ENCODE data around the gene SERINC2.
"Not testable (repeated sequence)": the region's sequence is repeated elsewhere in the genome, so short reads cannot be mapped to it uniquely, and the experiment has no call there.

The SERINC2 gene

DNA sequence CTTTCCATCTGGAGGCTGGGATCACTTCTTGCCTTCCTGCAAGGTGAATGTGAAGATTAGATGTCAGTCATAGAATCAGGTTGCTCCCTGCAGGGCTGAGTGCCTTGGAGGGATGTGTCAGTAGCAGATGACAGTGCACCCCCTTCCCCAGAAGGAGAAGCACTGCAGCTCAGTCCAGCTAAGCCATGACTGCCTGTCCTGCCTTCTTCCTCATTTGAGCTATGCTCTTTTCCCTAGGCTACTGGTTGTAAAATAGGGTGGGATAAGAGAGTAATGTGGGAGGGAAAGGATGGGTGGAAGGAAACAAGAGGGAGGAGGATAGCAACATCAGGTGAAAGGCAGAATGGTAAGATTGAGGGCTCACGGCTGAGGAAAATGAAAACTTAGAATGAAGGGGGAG lies 29.0 kb upstream of the SERINC2 start:
- DNase-seq (ENCODE audit: low read depth in 2 of 2) = no peak

DNA sequence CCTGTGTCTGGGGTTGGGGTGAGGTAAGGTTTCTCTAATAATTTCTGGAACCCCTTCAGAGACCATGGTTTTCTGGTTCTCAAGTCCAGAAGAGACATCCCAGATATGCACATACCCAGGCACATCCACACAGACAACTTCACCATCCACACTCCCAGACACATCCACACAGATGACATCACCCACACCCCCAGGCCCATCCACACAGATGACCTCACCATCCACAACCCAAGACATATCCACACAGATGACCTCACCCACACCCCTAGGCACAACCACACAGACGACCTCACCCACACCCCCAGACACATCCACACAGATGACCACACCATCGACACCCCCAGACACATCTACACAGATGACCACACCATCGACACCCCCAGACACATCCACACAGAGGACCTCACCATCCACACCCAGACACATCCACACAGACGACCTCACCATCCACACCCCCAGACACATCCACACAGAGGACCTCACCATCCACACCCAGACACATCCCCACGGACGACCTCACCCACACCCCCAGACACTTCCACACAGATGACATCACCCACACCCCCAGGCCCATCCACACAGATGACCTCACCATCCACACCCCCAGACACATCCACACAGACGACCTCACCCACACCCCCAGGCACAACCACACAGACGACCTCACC lies 26.3 kb upstream of the SERINC2 start:
- DNase-seq (ENCODE audit: low read depth in 2 of 2) = not testable (repeated sequence)

DNA sequence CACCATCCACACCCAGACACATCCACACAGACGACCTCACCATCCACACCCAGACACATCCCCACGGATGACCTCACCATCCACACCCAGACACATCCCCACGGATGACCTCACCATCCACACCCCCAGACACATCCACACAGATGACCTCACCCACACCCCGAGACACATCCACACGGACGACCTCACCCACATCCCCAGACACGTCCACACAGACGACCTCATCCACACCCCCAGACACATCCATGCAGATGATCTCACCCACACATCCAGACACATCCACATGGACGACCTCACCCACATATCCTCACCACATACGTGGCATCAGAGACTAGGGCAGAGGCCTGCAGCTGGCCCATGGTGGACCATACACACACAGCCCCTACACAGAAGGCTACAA lies 25.4 kb upstream of the SERINC2 start:
- DNase-seq (ENCODE audit: low read depth in 2 of 2) = no peak

DNA sequence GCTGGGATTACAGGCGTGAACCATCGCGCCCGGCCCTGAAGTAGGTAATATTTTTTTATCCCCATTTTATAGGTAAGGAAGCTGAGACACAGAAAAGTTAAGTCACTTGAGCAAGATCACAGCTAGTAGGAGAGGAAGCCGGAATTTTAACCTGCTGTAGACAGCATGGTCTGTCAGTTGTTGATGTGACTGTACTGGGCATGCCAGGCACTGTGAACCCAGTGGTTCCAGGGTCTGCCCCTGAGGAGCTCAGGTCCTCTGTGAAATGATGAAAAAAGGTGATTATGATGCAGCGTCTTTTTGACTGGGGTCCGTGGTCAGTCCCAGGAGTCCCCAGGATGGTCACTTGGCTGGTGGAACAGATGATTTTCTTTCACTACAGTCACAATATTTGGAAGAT lies 23.4 kb upstream of the SERINC2 start:
- no peak for DNase-seq (ENCODE audit: low read depth in 2 of 2)

DNA sequence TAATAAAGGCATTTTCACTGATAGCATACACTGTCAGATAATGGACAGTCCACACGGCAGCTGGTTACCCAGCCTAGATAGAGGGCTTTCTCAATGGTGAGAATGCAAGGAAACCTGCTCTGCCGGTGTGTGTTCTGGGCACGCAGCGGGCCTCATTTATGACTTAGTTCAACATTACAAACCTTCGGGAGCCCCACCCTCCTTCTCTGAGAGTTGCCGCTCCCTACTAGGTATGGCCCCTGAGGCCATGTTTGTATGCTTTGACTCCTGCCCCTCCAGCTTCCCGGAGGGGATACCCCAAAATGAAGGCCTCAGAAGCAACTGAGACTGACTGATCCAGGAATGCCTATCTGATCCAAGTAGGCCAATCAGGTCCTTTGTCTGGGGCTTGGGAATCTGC lies 22.9 kb upstream of the SERINC2 start:
- no peak for DNase-seq (ENCODE audit: low read depth in 2 of 2)

DNA sequence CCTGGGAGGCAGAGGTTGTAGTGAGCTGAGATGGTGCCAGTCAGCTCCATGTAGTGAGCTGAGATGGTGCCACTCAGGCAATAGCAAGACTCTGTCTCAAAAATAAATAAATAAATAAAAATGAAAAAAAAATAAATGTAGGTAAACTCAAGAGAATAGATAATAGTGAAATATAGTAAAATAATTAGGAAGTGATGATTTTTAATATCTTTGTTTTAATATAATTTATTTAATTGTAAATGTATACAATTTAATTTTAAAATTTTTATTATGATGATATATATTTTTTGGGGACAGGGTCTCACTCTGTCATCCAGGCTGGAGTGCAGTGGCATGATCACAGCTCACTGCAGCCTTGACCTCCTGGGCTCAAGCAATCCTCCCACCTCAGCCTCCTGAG lies 19.6 kb upstream of the SERINC2 start:
- no peak for DNase-seq (ENCODE audit: low read depth in 2 of 2)

DNA sequence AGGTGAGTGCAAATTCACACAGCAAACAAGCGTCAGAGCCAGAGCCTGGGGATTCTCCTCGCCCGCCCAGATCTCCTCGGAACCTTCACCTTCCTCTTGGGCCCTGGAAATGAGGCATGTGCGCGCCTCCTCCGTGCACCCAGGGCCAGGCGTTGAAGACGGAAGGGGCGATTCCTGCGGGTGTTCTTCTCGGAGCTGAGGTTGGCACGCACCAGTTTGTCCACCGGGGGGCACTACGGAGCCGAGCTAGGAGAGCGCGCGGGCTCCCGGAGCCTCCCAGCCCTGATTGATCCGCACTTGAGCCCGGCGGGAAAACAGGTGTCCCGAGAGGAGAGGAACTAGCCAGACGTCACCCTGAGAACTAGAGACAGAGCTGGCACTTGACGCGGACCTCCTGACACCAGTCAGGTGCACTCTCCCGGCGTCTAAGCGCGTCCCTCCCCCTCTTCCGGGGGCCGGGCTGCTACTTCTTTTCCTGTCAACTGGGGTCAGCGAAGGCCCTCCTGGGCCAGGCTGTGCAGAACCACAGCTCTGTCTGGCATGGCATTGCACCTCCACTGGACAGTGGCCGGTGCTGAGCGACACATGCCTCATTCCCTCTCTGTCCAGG lies 18.3 kb upstream of the SERINC2 start:
- peak; percentile 54 to 58 for DNase-seq (ENCODE audit: low read depth in 2 of 2)

DNA sequence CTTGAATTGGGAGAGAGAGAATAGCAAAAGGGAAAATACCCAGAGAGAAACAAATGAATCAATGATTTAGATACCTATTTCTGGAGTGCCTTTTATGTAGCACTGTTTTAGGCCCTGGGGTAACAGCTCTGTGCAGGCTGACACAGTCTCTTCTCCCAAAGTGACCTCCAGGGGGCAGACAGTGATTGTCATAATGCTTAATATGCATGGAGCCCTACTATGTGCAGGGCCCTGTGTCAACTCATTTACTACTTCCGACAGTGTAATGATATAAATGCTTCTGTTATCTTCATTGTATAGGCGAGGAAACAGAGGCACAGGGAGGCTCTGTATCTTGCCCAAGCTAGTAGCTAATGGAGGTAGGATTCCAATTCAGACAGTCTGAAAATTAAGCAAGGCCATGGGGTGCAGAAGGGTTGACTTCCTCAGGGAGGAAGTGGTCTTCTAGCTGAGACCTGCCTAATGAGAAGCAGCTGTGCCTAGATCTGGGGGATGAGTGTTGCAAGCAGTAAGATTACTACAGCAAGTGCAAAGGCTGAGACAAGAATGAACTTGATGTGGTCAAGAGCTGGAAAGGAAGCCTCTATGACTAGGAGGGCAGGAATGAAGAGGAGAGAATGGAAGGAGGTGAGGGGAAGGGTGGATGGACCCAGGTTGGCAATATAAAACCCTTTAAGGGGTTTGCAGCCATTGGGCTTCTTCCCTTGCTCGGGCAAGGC lies 16.2 kb upstream of the SERINC2 start:
- no peak for DNase-seq (ENCODE audit: low read depth in 2 of 2)

DNA sequence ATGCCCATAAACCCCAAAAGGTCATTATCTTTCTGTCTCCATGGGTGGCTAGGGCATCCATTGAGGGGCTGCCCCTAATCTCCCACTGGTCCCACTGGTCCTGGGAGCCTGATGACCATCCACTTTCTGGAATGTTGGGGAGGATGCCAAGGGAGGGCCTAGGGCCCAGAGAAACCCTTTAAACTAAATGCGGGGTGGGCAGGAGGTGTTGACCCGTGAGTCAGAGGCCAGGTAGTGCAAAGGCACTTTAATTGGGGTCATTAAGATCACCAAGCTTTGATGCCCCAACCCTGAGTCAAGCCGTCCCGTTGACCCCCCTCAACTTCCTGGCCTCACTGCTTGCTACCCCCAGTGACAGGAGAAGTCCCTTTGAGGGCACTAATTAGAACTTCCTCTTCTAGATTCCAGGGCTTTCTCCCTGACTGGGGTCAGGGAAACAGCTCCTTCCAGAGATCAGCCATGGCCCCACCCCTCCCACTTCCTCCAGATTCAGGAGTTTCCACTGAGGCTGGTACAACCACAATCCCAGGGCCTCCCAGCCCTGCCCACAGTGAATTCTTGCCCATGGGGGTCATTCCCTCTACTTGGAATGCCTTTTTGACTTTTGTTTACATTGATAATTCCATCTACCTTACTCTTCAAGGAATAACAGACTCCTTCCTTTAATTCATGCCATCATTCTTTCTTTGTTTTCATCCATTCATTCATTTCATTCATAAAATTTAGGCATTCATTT lies 15.5 kb upstream of the SERINC2 start:
- no peak for DNase-seq (ENCODE audit: low read depth in 2 of 2)

DNA sequence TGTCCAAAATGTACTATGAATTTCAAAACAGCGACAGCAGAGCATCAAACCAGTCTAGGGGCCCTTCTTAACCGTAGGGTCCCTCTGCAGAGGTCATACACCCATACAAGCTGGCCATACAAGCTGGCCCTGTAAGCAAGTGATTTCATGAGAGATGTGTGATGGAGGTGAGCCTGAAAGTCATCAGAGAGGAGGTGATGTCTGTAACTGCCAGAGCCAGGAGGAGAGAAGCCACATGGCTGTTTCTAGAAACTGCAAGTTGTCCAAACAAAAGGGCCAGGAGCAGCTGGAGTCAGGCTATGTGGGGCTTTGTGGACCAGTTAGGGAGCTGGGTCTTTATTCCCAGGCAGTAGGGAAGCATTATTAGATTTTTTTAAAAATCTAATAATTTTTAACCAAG lies 14.8 kb upstream of the SERINC2 start:
- DNase-seq (ENCODE audit: low read depth in 2 of 2) = no peak

DNA sequence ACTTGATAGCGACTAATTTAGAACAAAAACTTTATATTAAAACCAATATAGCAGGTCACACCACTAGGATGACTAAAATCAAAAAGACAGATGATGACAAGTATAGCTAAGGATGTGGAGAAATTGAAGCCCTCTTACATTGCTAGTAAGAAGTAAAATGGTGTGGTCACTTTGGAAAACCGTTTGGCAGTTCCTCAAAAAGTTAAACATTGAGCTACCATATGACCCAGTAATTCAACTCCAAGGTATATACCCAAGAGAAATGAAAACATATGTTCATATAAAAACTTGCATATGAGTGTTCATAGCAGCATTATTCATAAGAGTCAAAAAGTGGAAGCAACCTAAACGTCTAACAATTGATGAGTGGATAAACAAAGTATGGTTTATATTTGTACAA lies 13.0 kb upstream of the SERINC2 start:
- DNase-seq (ENCODE audit: low read depth in 2 of 2) = no peak

DNA sequence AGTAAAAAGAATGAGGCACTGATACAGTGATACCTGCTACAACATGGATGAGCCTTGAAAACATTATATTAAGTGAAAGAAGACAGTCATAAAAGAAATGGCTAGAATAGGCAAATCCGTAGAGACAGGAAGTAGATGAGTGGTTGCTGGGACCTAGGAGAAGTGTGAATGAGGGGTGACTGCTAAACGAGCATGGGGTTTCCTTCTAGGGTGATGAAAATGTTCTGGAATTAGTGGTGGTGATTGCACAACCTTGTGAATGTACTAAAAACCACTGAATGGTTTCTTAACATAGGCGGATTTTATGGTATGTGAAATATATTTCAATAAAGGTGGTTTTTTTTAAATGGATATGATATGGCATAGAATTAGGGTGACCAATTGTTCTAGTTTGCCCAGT lies 12.6 kb upstream of the SERINC2 start:
- no peak for DNase-seq (ENCODE audit: low read depth in 2 of 2)

DNA sequence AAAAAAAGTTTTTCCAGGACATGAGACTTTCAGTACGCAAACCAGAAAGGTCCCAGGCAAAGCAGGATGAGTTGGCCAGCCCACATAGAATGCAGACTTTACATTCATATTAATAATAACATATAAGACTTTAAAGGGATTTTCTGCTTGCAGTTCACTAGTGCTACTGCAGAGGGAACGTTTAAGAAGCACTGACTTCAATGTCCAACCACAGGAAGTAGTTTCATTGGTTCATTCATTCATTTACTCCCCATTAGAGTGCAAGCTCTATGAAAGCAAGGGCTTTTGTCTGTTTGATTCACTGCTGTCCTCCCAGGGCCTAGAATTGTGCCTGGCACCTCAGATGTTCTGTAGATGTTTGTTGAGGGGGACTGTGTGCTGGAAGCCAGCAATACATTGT lies 11.8 kb upstream of the SERINC2 start:
- DNase-seq (ENCODE audit: low read depth in 2 of 2) = no peak

DNA sequence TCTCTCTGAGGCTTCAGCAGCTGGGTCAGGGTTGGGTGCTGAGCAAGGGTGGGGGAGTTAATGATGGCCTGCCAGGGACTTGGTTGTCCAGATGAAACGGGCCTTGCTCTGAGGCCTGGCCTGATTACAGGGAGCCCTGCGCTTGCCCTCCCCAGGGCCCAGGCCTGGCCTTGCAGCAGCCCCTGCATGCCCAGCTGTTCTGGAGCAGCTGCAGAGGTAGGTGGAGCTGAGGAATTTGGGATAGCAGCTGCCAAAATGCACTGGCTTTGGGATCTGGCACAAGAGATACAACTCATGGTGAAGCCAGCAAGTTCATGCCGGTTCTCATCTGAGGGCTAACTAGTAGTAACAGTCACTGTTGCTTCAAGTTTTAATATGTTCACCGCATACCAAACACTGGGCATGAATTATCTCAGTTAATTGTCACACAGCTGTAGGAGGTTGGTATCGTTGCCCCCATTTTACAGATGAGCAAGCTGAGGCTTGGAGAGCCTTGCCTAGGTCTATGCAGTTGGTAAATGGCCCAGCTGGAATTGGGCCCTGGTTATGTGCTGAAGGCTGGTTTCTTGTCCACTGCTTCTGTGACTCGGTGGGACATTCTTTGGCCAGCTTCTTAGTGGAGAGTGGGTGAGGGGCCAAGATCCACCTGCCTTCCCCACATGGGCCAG lies 7.3 kb upstream of the SERINC2 start:
- no peak for DNase-seq (ENCODE audit: low read depth in 2 of 2)

DNA sequence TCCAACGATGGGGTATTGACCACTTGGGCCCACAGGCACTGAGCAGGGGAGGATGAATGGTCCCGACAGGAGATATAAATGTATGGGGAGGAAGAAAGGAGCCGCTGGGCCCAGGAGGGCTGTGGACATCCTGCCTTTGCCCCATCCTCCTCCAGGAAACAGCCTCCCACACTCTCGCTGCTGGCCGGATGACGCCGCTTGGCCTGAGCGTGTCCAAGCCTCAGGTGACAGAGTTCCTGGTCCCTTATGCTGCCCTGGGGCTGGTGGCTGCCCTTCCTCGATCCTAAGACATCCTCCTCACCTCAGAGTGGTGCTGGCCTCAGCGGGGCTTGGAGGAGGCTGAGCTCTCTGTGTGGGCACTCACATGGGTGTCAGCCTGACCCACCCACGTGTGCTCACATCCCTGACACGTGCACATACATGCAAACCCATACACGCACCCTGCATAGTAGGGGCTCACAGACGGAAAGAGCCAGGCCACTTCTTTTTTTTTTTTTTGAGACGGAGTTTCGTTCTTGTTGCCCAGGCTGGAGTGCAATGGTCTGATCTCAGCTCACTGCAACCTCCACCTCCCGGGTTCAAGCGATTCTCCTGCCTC lies 5.9 kb upstream of the SERINC2 start:
- DNase-seq (ENCODE audit: low read depth in 2 of 2) = no peak

DNA sequence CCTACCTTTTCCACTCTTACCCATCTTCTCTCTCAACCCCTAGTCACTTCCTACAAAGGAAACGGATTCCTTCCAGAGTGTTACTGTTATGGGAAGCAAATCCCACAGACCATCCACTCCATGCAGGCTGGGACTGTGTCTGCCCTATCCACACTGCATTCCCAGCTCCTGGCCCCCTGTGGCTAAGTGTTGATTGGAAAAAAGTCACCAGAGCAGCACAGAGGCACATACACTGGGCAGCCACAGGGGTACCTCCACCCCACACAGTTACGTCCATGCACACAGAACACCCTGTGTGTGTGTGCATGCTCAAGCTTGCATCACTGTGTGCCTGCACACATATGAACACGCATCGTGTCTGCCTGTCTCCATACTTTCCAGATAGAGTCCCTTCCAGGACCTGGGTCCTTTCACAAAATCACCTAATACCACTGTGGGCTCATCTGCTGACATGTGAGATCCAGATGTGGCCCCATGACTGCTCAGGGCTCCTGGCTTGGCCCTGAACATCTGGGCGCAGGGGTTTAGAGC lies 4.2 kb upstream of the SERINC2 start:
- no peak for DNase-seq (ENCODE audit: low read depth in 2 of 2)

DNA sequence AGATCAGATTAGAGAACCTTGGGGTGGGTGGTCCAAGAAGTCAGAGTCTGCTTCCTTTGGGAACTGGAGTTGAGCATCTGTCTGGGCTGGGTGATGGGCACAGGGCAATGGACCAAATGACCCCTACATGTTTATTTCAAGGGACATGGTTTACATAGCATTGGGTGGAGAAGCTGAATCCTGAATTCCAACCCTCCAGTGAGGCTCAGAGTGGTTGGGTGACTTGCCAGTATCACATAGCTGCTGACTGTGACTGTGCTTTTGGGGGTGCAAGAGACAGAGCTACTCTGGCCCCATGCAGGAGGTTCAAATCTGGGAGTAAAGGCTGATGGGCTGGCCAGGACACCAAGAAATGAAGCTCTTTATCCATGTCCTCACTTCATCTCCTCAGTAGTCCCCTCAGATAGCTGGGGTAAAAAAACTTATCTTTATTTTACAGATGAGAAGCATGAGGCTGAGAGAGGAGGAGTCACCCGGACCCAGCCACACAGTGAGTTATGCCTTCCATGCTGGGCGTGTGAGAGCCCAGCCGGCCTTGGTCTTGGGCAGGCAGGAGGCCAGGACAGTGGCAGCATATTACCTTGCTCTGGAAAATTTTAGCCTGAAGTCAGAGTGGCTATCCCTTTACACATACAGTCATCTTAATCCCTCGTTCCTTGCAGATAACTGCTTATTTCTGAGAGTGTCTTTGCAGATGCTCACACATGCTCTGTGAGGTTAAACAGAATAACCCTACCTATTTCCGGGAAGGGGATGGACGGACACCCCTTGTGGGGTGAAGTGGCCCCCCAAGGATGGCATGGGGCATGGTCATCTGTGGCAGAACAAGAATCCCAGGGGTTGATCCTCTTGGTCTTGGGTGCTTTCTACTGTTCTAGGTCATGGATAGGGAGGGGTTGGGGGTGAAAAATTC lies 2.8 kb upstream of the SERINC2 start:
- DNase-seq (ENCODE audit: low read depth in 2 of 2) = no peak

DNA sequence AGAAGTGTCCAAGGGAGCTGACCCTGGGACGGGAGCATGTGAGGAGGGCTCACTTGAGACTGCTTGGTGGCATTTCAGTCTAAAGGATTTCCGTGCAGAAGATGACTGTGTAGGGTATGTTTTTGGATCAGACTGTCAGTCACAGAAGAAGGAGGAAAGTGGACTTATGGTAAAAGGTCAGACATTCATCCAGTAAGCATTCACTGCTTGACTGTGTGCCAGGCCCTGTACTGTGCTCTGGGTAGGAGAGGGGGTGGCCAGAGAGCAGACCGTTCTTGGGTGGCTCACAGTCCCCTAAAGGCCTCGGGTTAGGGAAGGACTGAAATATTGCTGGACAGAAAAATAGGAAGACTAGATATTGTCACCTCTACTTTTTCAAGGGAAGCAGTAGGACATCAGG lies 2.1 kb upstream of the SERINC2 start:
- no peak for DNase-seq (ENCODE audit: low read depth in 2 of 2)

DNA sequence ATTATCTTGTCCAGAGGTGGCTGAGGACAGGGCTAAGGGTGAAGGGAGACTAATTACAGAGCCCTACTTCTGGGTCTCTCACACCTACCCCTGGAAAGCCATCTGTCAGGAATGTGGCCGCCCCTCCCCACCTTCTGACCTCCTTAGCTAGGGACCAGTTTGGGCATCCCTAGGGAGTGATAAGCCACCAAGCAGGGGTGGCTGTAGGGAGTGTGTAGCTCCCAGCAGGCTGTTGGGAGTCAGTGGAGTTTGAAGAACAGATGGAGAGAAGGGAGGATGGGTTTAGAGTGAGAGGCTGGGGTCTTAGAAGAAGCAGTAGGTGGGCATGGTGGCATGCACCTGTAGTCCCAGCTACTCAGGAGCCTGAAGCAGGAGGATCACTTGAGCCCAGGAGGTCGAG lies 808 bp upstream of the SERINC2 start:
- DNase-seq (ENCODE audit: low read depth in 2 of 2) = no peak

DNA sequence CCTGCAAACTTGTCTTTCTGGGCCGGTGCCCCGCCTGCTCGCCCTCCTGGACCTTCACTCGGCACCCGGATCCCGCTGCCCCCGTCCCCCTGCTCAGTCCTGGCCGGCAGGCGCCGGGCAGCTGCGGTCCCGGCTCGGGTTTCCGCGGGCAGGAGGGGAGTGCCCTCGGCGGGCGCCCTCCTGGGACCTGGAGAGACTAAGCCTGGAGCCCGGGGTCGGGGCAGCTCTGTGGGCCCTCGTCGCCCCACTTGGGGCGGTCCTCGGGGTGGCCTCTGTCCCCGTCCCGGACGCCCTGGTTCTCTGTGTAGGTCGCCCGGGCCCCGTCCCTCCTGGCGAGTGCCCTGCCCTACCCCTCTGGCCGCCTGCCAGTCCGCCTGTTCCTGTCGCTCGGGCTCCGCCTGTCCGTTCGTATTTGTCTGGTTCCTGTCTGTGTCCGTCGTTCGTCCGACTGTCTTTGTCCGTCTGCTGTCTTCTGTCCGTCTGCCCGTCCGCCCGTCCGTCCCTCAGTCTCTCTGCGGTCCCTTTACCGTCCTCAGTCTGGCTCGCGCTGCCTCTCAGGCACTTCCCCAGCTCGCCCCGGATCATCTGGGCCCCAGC lies 490 bp downstream of the SERINC2 start:
- no peak for DNase-seq (ENCODE audit: low read depth in 2 of 2)

Measured in stimulated activated CD8-positive, alpha-beta memory T cell treated with anti-CD3 and anti-CD28 coated beads, Interleukin-7, amount 100 ng/mL, for 4 hours (primary cell).